ENCODE data around the gene OSBPL3. TPM values are rescaled to one million over a fixed set of nuclear protein-coding genes. Genes with fewer than 3 reads are reported as not detected.

OSBPL3 gene
- polyA plus RNA-seq, 1 experiment, result 26.5 TPM

- H3K36me3 ChIP-seq (ENCODE audit: control insufficient read depth, insufficient read depth, low read length), result no peaks in the 10 kb centered on the region
- TF ChIP-seq CTCF (IDR thresholded peaks at IDR 0.05; ENCODE audit: insufficient read depth, low read depth, low read length), result no peak
- POLR2A ChIA-PET, result no interaction called here
- DNase-seq (ENCODE audit: low read depth), result no peak
- CTCF ChIA-PET, result no interaction called here
- H3K27me3 ChIP-seq (ENCODE audit: control insufficient read depth, insufficient read depth, low read length), result no peaks in the 10 kb centered on the region
- no peak overlapping the region for H3K4me3 ChIP-seq (ENCODE audit: low read depth, low read length)
These were observed 4.2 kb downstream of the OSBPL3 start for GRCh38 chr7:24975644-24976260.

GRCh38 chr7:24975172-24975571 is 4.8 kb downstream of the OSBPL3 start:
- H3K36me3 ChIP-seq (ENCODE audit: control insufficient read depth, insufficient read depth, low read length), result no peaks in the 10 kb centered on the region
- no peak for DNase-seq (ENCODE audit: low read depth)
- no peak overlapping the region for H3K4me3 ChIP-seq (ENCODE audit: low read depth, low read length)
- CTCF ChIA-PET, result no interaction called here
- H3K27me3 ChIP-seq (ENCODE audit: control insufficient read depth, insufficient read depth, low read length), result no peaks in the 10 kb centered on the region
- no peak for TF ChIP-seq CTCF (IDR thresholded peaks at IDR 0.05; ENCODE audit: insufficient read depth, low read depth, low read length)
- POLR2A ChIA-PET, result no interaction called here

- ChIA-PET POLR2A (no interaction called here), CTCF (interaction anchor here (4.5 kb wide), 1 partner anchor 119 kb away, joined by 18 read pairs; no protein-coding TSS in a partner anchor)
- DNase-seq (ENCODE audit: low read depth), result no peak
- TF ChIP-seq CTCF (IDR thresholded peaks at IDR 0.05; ENCODE audit: insufficient read depth, low read depth, low read length), result no peak
- no peaks in the 10 kb centered on the region for H3K27me3 ChIP-seq (ENCODE audit: control insufficient read depth, insufficient read depth, low read length)
- no peak overlapping the region for H3K4me3 ChIP-seq (ENCODE audit: low read depth, low read length)
- H3K36me3 ChIP-seq (ENCODE audit: control insufficient read depth, insufficient read depth, low read length), result no peaks in the 10 kb centered on the region
These were observed 5.7 kb downstream of the OSBPL3 start for GRCh38 chr7:24974026-24974832.

DNA sequence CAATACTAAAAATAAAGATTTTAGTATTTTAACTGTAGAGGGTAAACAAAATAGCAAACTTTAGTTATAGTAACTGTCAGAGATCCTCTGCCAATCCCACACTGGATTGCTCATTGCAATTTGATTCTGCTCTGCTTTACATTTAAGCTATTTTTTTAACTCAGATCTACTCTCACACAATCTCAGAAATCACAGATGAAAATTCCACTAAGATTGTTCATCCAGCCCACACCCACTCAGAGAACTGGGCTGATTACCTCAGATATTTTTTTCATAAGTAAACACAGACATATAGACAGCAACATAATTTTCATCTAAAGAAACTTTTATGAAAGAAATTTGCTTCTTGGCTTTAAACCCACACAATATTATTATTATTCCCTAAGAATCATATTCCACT is 7.0 kb downstream of the OSBPL3 start:
- no peak for TF ChIP-seq CTCF (IDR thresholded peaks at IDR 0.05; ENCODE audit: insufficient read depth, low read depth, low read length)
- POLR2A ChIA-PET, result interaction anchor here (1.0 kb wide), 1 partner anchor 8 kb away, joined by 5 read pairs; no protein-coding TSS in a partner anchor
- Histone ChIP-seq H3K4me3 (ENCODE audit: low read depth, low read length) (no peak overlapping the region), H3K27me3 (ENCODE audit: control insufficient read depth, insufficient read depth, low read length) (no peaks in the 10 kb centered on the region), H3K36me3 (ENCODE audit: control insufficient read depth, insufficient read depth, low read length) (no peaks in the 10 kb centered on the region)
- CTCF ChIA-PET, result interaction anchor here (0.6 to 4.5 kb wide), 3 partner anchors 8 to 121 kb away, joined by 3 to 18 read pairs (median 5); no protein-coding TSS in a partner anchor
- no peak for DNase-seq (ENCODE audit: low read depth)

DNA sequence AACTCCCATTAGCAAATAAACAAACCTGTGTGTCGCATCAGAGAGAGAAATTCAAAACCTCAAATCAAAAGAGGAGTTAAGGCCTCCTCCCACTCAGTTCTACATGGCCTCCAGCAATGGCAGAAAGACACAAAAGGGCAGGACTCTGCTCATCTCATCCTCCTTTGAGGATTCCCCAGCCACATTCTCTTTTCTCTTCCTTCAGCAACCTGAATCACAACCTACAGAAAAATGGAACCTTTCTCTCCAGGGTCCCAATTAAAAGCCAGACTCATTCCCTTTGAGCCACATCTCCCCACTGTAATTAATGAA is 7.9 kb downstream of the OSBPL3 start:
- H3K4me3 ChIP-seq (ENCODE audit: low read depth, low read length), result no peak overlapping the region
- no peaks in the 10 kb centered on the region for H3K27me3 ChIP-seq (ENCODE audit: control insufficient read depth, insufficient read depth, low read length)
- ChIA-PET CTCF (interaction anchor here (0.6 to 4.5 kb wide), 5 partner anchors 9 to 121 kb away, joined by 3 to 18 read pairs (median 5); no protein-coding TSS in a partner anchor), POLR2A (no interaction called here)
- TF ChIP-seq CTCF (IDR thresholded peaks at IDR 0.05; ENCODE audit: insufficient read depth, low read depth, low read length), result no peak
- DNase-seq (ENCODE audit: low read depth), result no peak
- H3K36me3 ChIP-seq (ENCODE audit: control insufficient read depth, insufficient read depth, low read length), result no peaks in the 10 kb centered on the region
